ENCODE measurements around the gene DDIT4. TPM values are rescaled to one million over a fixed set of nuclear protein-coding genes. Genes with fewer than 3 reads are reported as not detected.

DDIT4 gene
- total and polyA plus RNA-seq, 9 of the 15 experiments (the other 6 are each of a cell fraction or from before 2014, with no cell fraction given): 8.2 to 675 (median 159) TPM

- TF ChIP-seq E2F1 (CRISPR knock-in tag; IDR thresholded peaks at IDR 0.05): peak; percentile 26; the same call in 1 of the 2 replicates
- peak; percentile 95 for TF ChIP-seq ZFPM2 (CRISPR knock-in tag; IDR thresholded peaks at IDR 0.05)
- peak; percentile 64; the same call in 1 of the 2 replicates for TF ChIP-seq ZNF23 (CRISPR knock-in tag; IDR thresholded peaks at IDR 0.05)
- TF ChIP-seq JUN (IDR thresholded peaks at IDR 0.05; ENCODE audit: borderline replicate concordance, low read depth, low read length): 0 out of 2 replicates have a peak, but pooled peaks have one; percentile 32
- no peak for TF ChIP-seq JUN (CRISPR knock-in tag; IDR thresholded peaks at IDR 0.05; ENCODE audit: borderline replicate concordance)
- peak in 1 of 2 experiments; percentile 85; a peak in 2 of 4 replicates for TF ChIP-seq TEAD1 (CRISPR knock-in tag; IDR thresholded peaks at IDR 0.05)
- peak; percentile 85 for TF ChIP-seq FOXP4 (CRISPR knock-in tag; IDR thresholded peaks at IDR 0.05; ENCODE audit: borderline replicate concordance)
- peak; percentile 82 for TF ChIP-seq ZNF780A (CRISPR knock-in tag; IDR thresholded peaks at IDR 0.05)
- TF ChIP-seq ZNF140 (CRISPR knock-in tag; IDR thresholded peaks at IDR 0.05): no peak
- no peak for TF ChIP-seq PTTG1 (tag; IDR thresholded peaks at IDR 0.05; ENCODE audit: low read depth)
- no peak for TF ChIP-seq SMARCB1 (IDR thresholded peaks at IDR 0.05; ENCODE audit: insufficient read length, low read depth)
- TF ChIP-seq GMEB1 (CRISPR knock-in tag; IDR thresholded peaks at IDR 0.05): 0 out of 2 replicates have a peak, but pooled peaks have one; percentile 16
- TF ChIP-seq STAT5A (IDR thresholded peaks at IDR 0.05; ENCODE audit: borderline replicate concordance, low read length): peak; percentile 18; the same call in 1 of the 2 replicates
- peak; percentile 93 for TF ChIP-seq HOXB6 (CRISPR knock-in tag; IDR thresholded peaks at IDR 0.05; ENCODE audit: borderline replicate concordance)
- peak; percentile 71; the same call in 1 of the 2 replicates for TF ChIP-seq E4F1 (CRISPR knock-in tag; IDR thresholded peaks at IDR 0.05; ENCODE audit: borderline replicate concordance)
- no peak; the same call in 1 of the 2 replicates for TF ChIP-seq BACH1 (tag; IDR thresholded peaks at IDR 0.05)
- peak; percentile 15 to 46 for TF ChIP-seq RAD21 (CRISPR knock-in tag; conservative IDR thresholded peaks at IDR 0.05 in 1 of 2, IDR thresholded peaks at IDR 0.05 in 1 of 2)
- TF ChIP-seq THAP7 (CRISPR knock-in tag; IDR thresholded peaks at IDR 0.05): peak; percentile 94
These were observed at the start of gene DDIT4 (continued) for GRCh38 chr10:72273410-72274212.
